Activated CD4-positive, alpha-beta T cell treated with anti-CD3 and anti-CD28 coated beads for 4 hours (primary cell): Measurements from ENCODE around the gene RAD51AP1.

Source experiments
- DNase-seq, 2 donors: peaks; one replicate each; pipeline ENCODE4 v3.0.0-alpha.2; 2020

The RAD51AP1 gene

DNA sequence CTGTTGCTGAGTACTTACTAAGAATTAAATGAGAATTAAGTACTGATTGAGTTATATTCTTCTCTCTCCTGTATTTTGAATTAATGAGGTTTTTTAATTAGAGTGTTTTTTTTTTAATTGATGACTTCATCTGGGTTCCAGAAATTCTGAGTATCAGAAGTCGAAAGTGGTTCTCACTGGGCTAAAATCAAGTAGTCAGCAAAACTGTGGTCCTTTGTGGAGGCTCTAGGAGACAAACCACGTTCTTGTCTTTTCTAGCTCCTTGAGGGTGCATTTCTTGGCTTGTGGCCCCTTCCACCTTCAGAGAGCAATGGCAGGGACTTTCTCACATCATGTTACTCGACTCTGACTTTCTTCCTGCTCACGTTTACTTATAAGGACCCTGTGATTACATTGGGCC is 15.3 kb downstream of the RAD51AP1 start:
- DNase-seq = no peak

DNA sequence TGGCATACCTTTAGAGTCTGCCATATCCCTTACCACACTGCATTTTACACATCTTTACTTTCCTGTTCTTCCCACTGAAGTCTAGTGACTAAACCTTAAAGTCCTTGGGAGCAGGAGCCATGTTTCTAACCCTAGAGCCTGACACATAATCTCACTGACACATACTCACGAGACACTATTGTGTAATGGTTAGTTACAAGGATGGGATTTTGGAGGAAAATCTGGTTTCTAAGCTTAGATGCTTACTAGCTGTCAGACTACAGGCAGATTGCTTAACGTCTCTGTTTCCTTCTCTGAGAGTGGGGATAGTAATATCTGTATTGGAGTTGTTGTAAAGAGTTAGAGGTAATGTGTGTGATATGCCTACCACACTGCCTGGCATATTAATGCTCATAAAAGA is 17.1 kb downstream of the RAD51AP1 start:
- DNase-seq = no peak

DNA sequence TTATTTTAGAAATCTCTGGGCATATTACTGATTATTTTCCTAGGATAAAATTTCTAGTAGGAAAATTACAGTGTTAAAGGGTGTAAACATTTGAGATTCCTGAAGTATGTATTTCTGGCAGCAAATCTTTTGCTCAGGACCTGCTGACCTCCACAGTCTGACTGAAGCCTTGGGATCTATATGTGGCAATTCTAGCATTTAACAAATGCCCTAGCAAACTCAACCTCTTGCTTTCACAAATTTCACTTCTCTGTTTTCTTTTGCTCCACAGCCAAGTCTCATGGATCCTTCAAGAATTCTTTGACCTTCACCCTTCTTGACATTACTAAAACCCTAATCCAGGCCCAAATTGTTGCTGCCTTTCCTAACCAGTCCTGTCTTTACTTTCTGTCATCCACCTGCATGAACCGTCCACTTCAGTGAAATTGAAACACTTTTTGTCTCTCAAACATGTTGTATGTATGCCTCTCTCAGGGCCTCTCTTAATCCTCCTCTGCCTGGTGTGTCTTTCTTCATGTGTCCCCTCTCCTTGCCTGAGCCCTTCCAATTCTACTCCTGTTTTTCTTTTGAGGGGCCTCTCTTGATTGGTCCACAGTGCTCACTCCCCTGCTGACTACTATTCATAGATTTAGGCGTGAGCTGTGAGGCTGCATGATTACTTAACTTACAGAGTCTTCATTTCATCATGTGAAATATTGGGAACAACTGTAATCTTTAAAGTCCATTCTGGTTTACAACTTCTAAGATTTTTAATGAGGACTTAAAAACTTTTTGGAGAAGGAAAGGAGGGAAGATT is 18.2 kb downstream of the RAD51AP1 start:
- DNase-seq = no peak

DNA sequence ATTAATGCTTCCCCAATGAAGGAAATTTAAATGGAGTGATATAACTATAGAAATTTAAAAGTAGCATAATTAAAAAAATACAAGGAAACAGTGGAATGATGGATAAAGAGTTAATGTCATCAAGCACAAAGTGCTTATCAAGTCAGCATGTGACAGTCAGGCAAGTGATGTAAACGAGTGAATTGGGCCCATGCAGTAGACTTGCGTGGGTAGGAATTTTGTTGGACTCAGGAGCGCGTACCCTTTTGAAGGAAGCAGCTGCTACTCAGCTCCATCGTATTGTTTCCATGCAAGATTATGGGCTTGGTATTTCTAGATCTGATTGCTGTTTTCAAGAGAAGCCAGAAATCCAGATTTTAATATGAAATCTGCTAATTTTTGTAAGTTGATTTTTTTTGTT is 18.9 kb downstream of the RAD51AP1 start:
- no peak for DNase-seq

DNA sequence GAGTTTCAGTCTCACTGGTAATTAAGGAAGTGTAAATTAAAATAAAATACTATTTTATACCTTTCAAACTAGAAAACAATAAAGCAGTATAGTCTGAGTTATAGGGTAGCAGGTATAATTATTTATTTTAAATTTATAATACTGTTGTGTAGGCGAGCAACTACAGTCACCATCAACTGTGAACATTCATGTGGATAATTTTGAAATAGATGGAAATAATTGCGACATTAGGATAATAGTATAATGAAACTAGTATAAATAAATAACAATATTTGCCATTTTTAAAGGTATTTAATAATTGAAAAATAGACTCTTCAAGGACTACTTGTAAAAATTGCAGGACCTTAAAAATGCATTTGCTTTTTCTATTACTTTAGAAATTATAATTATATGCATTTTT is 19.5 kb downstream of the RAD51AP1 start:
- no peak for DNase-seq

DNA sequence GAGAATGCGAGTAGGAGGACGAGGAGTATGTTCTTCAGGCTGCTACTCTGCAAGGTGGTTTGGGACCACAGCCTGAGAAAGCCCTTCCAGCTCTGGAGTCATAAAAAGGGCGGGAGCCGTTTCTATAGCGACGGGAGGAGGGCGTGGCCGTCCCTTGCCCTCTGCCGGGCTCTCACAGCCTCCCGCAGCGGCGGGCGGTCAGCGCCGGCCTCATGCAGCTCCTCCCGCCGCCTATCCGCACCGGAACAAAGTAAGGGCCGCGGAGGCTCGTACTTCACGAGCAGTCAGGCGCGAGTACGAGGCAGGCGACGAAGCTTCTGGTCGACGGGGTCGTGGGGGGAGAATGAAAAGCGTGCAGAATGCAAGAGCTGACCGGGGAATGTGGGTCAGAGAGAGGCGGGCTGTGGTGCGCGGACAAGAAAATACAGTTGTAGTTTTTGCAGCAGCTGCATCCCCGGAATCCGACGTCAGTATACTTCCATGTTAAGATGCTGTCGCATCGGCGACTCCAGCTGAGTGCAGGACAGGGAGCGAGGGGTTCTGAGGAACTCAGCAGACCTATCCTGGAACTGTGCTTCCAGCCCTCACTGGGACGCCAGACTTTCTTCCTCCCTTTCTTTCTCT is 23.5 kb downstream of the RAD51AP1 start, which contains the start of gene DYRK4:
Gene DYRK4 (plus strand): TSS at position 175 of the 624 bp plus-strand sequence. CDS start 38 bp downstream, at position 213.
- no peak for DNase-seq

DNA sequence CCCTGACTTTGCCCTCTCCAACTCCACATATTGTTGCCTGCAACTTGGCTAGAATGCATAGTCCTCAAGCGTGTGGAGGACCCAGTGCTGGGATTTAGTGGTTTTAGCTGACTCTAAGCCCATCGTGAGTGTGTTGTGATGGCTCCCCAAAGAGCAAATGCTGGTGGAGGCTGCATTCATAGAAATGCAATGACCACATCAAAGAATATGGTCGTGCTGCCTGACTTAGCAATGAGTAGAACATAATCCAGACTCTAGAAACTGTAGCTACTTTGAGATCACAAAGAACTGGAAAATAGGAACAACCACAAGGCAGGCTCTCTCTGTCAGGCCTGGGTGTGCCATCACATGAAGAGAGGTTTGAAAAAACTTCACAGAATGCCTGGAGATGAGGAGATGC is 24.6 kb downstream of the RAD51AP1 start:
- DNase-seq = no peak

DNA sequence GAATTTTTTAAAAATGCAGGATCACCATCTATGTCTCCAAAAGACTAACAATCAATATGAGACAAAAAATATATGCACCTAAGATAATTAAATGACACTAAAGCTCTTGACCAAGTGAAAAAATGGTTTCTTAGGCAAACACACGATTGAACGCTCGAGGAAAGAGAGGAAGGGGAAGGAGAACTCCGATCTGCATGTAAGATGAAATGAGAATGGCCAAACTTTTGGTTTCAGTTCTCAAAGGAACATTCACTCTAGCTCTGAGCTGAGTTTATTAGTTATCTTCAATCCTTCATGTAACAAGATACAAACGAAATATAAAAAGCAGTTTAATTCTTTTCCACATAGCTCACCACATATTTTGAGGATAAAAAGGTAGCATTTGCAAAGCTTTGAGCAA is 26.1 kb downstream of the RAD51AP1 start:
- no peak for DNase-seq

DNA sequence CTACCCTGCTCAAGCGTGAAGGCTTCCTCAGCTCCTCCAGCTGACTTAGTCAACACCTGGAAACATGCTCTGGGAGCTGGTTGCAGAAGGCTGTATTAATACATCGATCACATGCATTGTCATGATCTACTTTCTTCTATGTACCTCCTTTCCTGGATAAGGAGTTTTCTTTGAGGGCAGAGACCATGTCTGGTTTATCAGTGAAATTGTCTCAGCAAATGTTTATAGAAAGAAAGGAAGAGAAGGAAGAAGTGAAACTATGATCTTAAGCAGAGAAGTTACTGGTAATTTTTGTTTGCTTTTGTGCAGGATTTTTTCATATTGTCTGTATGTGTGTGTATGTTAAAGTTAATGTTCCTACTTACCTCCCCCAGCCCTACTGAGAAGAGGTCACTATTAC is 27.8 kb downstream of the RAD51AP1 start:
- DNase-seq = no peak

DNA sequence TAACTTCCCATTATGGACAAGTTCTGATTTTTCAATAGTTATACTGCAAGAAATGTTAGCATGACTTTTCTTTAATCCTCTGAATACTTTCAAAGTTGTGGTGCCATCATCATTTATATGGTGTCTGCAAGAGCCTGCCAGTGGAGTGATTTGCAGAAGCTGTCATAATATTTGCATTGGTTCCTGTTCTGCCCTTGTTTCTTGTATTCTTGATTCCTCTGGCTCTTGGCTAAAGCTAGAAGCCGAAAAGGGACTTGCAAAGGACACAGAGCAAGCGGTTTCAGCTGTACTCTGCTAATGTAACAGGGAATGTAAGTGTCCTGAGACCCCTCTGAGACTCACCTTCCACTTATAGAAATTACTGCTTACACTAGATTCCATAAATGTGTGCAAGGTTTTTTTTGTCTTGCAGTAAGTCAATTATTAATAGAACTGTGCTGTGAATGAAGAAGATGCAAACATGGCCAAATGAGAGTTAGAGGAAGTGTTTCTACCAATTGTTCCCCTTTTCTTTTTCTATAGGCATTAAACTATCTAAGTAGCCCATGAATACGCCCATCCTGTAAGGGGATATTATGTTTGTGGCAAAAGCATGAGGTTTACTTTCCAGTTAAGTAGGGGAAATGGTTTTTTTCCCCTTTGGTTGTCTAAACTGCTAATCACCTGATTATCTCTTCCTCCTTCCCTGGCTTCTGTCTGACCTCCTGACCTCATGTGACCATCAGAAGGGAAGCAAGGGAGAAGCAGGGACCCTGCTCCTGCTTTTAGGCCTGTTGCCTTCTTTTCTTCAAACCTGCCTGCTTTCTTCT is 28.6 kb downstream of the RAD51AP1 start:
- DNase-seq = no peak

DNA sequence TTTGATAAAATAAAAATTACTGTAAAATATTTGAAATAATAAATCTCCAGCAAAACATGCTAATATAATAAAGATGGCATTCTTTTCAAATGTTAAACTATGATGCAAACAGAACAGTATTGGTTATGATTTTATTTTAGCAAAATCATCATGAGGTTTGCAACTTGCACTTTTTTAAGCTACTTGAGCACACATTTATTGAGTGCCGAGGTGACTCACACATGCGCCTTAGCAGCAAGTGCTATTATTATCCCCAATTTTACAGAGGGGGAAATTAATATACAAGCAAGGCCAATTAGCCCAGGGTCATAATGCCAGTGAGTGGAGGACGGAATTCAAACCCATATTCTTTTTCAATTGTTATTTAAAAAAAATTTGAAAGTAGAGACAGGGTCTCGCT is 30.6 kb downstream of the RAD51AP1 start:
- no peak for DNase-seq

DNA sequence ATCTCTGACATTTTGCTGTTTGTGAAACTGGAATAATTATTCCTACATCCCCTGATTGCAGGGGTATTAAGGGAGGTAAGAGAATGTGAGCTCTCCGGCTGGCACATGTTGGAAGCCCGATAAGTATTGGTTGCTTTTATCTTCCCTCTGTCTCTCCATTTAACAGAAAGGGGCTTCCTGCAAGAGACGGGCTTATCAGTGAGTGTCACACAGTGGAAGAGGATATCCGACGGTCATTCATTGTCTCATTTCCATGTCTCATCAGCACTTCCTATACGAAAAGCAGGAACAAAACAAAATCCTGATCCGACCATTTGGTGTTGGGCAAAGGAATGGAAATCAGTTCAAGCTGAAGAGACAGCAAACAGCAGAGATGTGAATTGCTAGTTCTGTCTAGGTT is 34.0 kb downstream of the RAD51AP1 start:
- no peak for DNase-seq

DNA sequence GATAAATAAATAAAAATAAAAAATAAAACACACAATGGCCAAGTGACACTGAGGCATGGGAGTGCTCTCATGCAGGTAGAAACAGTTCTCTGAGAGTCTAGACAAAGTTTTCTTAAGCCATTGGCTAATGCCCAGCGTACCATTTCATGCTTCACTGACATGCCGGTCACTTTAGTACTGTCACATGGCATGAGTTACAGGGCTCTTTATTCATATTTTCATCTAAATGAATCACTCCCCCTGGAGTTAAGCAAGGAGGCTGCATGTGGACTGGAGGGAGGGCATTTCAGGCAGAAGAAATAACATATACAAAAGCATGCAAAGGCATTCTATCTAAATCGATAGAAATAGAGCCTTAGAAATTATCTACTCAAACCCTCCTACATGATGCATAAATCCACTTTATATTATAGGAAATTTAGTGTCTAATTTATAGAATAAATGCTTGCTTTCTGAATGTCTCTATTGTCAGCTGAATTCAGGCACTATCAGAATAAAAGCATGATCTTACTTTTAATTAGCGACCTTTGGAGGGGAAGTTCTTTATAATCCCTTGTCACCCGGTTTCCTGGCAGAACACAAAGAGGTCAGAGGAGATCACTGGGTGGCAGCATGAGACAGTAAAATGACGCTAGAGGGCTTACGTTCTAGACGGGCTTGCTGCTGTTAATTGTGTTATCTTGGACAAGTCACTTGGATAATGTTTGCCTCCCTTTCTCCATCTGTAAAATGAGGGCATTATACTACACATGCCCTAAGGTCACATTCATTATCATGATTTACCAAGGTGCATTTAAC is 40.8 kb downstream of the RAD51AP1 start:
- DNase-seq = no peak

DNA sequence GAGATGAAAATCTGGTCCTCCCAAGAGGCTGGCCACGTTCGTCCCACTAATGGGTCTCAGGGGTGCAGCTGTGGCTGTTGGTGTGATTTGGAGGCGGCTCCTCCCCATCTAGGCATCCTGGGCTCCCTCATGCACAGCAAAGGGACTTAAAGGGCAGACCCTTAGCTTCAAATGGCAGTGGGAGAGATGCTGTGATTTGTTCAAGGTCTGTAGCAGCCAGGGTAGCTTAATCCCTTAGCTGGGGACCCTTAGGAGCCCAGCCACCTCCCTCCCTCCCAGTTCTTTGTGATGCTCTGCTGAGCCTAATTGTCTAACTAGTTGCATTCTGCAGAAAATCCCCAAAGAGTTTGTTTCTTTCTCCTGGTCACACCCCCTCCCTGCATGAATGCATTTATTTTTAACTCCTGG is 41.6 kb downstream of the RAD51AP1 start:
- DNase-seq = no peak

DNA sequence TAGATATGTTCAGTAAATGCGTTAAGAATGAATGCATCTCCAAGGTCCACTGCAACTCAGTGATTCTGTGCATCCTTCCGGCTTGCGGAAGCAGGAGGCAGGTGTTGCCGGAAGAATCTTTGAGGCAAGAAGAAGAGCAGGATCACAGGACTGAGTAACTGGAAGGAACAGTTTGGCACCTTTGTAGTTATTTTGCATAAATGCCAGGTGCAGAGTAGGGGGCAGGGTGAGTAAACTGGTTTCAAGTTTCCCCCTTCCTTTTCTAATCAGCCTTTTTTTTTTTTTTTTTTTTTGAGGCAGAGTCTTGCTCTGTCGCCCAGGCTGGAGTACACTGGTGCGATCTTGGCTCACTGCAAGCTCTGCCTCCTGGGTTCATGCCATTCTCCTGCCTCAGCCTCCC is 45.6 kb downstream of the RAD51AP1 start:
- DNase-seq = no peak

DNA sequence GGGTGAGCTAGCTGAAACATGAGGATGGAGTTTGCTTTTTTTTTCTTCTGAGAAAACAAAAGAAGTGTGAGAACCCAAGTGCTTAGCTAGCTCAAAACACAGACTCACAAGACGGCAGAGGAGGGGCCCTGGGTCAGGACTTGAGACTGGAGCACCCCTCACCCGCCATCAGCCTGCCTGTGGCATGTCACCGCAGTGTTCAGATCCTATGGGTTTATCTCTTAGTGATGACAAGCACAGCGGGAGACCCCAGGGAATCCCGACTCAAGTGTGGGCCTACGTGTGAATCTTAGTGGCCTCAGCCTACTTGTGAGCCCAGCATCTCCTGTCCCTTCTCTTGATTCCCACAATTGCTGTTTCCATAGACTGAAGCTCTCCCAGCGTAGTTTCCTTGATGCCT is 46.2 kb downstream of the RAD51AP1 start:
- no peak for DNase-seq

DNA sequence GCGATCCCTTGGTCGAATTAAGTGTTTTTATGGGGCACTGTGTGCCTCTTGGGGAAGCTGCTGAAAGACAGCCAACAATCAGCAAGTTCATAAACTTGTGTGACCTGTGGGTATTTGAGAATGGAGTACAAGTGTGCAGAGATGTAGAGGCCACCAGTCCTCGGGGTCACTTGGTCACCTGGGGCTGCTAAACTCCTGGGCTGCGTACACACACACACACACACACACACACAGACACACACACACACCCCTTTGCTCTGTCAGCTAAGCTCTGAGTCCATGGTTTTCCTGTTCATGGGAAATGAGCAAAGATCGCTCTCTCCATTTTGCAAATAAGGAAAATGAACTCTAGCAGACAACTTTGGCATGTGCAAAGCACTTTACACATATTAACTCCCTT is 47.8 kb downstream of the RAD51AP1 start:
- no peak for DNase-seq

DNA sequence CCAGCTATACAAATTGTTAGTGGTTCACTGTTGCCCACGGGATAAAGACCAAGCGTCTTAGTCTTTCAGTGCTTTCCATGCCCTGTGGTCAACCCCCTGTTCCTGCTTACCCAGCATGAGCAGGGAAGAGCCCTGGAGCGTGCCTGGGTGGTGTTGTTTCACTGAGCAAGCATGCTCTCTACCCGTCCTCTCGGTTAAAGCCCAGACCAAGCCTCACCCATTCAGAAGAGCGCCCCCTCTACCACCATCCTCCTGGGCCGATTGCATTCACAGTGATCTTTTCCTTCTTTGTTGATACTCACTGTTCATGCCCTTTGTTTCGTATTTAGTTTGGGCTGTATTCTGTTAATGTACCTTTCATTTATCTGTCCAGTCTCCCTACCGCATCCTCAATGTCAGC is 48.4 kb downstream of the RAD51AP1 start:
- no peak for DNase-seq

DNA sequence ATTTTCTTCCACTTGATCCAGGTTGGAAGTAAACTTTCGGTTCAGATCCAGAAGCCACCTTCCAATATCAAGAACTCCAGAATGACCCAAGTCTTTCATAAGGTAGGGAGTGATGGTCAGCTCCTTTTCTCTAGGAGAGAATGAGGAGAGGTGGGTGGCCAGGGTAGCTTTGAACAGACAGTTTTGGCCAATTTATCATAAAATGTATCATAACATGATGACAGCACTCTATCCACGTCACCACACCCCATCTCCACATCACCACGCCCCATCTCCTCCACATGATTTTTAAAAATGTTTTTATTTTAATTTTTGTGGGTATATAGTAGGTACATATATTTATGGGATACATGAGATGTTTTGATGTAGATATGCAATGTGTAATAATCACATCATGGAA is 50.2 kb downstream of the RAD51AP1 start:
- no peak for DNase-seq

DNA sequence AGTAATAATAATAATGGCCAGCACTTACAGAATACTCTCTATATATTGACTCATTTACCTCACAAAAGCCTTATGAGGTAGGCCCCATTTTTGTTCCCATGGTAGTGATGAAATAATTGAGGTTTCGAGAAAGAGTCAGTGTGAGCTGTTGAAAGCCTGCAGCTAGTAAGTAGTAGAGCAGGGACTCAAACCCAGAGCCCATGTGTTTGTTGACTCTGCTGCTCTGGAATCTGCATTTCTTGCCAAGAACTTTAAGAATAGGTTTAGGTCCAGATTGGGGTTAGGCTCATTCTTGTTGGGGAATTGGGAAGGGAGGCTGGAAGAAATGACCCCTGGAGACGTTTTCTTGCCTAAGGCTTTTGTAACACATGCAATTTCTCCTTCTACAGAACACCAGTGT is 51.3 kb downstream of the RAD51AP1 start:
- no peak for DNase-seq

DNA sequence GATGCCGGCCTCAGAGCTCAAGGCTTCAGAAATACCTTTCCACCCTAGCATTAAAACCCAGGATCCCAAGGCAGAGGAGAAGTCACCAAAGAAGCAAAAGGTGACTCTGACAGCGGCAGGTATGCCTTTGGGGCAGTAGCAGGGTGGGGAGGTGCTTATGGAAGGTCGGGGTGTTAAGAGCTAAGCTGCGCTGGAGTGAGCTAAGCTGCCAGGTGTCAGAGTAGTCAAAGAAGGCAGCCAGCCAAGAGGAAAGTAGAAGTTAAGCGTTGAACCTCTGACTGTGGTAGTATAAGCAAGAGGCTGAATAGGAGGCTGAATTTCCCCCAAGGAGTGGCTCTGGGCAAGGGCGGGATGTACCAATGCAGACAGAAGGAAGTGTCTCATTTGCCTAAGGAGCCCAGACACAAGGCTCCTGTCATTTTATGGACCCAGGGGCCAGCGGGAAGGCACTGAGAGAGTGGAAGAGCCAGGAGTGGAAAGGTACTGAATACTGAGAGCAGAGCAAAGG is 52.5 kb downstream of the RAD51AP1 start:
- no peak for DNase-seq

DNA sequence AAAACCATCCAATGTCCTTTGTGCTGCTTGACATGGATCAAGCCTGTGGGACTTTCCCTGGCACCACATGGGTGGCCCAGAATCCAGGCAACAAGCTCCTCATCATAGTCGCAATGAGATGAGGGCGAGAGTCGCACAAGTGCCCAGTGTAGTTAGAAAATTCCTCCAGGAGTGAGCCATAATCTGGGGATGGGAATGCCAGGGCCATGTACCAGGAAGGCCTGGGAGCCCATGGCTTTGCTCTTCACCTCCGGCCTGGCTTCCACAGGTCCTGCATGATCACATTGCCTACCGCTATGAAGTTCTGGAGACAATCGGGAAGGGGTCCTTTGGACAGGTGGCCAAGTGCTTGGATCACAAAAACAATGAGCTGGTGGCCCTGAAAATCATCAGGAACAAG is 57.2 kb downstream of the RAD51AP1 start:
- no peak for DNase-seq

DNA sequence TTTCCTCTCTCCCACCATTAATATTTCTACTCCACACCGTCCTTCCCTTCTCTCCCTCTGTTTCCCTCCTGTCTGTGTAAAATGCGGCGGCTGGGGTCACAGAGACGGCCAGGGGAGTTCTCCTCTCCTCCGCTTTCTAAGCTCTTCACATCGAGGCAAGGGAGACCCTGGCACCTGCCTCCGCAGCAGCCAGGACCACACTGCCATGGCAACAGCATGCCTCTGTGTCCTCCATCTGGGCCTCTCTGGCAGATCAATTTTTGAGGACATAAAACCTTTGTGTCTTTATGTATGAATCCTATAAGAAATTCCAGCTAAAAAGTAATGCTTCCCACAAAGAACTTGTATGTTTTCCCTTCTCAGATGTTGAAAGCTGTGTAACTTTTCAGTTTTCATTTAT is 64.7 kb downstream of the RAD51AP1 start:
- DNase-seq = no peak
